HUDEP-2 (cell line): Measurements from ENCODE around the gene KANSL1.
"Not testable (repeated sequence)": the region's sequence is repeated elsewhere in the genome, so short reads cannot be mapped to it uniquely, and the experiment has no call there.

Source experiments
- DNase-seq, 76 experiments: peaks; one replicate each; lab custom pipeline; 2025; ENCODE audit not compliant: unreplicated experiment in 76 of 76; lab: John Stamatoyannopoulos, UW

Gene KANSL1

GRCh38 chr17:46117850-46118696 is 75.2 kb downstream of the KANSL1 start:
- DNase-seq = no peak

GRCh38 chr17:46117117-46117516 is 76.1 kb downstream of the KANSL1 start:
- DNase-seq = no peak

GRCh38 chr17:46115699-46116098 is 77.5 kb downstream of the KANSL1 start:
- DNase-seq = no peak

DNA sequence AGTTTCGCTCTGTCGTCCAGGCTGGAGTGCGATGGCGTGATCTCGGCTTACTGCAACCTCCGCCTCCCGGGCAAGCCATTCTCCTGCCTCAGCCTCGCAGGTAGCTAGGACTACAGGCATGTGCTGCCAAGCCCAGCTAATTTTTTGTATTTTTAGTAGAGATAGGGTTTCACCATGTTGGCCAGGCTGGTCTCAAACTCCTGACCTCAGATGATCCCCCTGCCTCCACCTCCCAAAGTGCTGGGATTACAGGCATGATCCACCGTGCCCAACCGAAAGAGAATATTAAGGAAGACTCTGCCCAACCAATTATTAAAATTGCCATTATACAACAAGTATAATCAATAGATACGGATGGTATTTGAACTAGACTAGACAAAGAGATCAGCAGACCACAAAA is 82.0 kb downstream of the KANSL1 start:
- not testable (repeated sequence) for DNase-seq

DNA sequence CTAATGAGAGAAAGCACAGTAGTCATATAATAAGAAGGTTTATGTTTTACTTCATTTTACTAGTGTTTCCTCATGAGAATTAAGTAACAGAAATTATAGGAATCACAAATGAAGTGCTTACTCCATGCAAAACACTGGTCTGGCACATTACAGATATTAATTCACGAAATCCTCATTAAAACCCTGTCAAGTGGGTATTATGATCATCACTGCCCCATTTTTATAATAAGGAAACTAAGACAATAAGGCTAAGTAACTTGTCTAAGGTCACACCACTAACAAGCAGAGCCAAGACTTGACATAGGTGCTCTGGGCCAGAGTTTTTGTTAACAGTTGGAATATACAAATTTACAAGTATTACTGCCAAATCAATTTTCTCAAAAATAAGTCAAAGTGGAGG is 83.0 kb downstream of the KANSL1 start:
- DNase-seq = no peak

GRCh38 chr17:46109603-46110189 is 83.5 kb downstream of the KANSL1 start:
- DNase-seq = peak in 1 of 76 experiments; percentile 8

DNA sequence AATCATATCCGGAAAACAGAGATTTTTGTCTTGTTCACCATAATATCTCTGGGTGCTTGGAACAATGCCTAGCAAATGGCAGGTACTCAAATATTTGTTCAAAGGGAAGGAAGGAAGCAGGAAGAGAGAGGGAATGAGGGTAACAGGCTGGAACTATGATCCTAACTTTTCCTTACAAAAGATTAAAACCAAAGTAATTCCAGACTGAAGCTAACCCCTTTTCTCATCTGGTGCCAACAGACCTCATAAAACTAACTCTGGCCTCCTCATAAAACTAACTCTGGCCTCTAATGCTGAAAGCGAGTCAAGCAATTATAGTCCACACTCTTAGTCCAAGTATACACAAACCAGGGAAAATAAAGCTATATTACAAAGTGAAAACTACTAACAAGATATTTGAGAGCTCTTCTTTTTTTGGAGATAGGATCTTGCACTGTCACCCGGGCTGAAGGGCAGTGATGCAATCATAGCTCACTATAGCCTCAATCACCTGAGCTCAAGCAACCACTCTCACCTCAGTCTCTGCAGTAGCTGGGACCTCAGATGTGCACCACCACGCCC is 84.6 kb downstream of the KANSL1 start:
- DNase-seq = no peak

DNA sequence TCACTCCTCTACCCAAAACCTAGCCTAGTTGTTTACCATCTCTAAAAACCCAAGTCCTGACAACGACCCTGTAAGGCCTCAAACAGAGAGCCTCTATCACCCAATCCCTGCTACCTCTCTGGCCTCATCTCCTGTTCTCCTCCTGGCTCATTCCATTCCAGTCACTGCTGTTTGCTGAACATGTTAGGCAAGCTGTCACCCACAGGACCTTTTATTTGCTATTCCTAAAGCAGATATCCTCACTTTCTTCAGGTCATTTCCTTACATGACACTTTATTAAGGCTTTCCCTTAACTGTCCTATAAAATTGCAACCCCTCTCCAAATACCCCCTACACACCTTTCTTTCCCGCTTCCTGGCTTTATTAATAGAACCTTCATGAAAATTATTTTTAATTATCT is 85.1 kb downstream of the KANSL1 start:
- no peak for DNase-seq

GRCh38 chr17:46106966-46107644 is 86.1 kb downstream of the KANSL1 start:
- DNase-seq = no peak

DNA sequence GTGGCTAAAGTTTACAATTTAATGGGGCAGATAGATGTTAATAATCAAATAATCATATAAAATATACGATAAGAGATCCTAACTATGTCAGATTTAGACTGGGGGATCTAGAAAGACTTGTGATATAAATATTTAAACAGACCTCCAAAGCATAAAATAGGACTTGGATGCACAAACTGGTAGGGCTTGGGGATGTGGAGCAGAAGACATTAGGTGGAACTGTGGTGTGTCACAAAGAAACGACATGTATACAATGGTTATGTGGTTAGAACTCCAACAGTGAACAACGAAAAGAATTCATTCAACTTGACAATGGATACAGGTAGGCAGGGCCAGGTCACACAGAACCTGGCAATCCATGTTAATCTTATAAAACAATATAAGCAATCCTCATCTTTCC is 90.4 kb downstream of the KANSL1 start:
- not testable (repeated sequence) for DNase-seq

GRCh38 chr17:46101785-46102617 is 91.2 kb downstream of the KANSL1 start:
- DNase-seq = peak in 16 of 76 experiments; percentile 4 to 50 (median 26)

DNA sequence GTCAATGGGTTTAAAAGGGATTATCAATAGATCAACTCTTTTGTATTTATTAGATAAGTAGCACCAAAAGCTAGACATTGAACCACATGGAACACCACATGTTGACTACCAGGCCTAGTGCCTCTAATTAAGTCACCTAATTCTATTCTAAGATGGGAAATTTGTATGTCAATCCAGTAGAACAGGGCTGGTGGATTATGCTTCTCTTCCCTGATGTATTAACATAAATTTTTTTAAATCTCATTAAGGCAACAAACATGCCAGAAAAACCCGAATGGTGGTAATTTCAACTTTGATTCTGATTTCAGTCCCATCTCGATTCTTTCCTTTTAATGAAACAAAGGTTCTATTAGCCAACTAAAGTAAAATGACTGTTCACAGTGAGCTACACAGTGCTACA is 92.6 kb downstream of the KANSL1 start:
- DNase-seq = no peak

GRCh38 chr17:46099865-46100264 is 93.4 kb downstream of the KANSL1 start:
- no peak for DNase-seq

DNA sequence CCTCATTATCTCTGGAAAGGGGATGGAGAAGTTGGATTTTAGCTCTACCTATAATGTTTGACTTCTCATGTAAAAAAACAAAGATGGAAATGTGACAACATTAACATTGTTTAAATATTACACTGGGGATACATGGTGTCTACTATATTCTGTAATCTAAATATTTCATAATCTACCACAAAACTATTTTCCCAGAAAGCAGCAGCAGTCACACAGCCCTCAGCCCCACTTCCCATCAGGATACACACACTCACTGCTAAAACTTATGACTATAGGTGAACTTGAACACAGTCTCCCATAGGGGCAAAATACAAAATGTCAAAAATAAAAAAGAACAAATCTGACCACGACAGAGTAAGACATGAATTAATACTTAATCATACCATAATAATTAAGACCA is 95.7 kb downstream of the KANSL1 start:
- no peak for DNase-seq

DNA sequence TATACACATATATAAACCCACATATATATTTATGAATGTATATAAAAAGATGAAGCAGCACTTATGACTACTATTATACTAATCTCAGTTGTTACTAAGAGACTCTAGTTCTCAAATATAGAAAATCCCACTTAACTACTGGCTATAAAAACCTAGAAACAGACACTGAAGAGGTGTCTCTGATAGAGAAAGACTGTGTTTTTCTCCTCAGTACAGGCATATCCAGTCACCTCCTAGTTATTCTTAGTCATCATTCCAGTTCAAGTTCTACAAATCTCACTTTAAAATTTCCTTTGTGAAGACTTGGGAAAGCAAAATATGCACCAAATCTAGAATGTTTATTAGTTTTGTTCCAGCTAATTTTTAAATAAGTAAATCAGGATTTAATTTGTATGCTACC is 100.2 kb downstream of the KANSL1 start:
- DNase-seq = no peak

DNA sequence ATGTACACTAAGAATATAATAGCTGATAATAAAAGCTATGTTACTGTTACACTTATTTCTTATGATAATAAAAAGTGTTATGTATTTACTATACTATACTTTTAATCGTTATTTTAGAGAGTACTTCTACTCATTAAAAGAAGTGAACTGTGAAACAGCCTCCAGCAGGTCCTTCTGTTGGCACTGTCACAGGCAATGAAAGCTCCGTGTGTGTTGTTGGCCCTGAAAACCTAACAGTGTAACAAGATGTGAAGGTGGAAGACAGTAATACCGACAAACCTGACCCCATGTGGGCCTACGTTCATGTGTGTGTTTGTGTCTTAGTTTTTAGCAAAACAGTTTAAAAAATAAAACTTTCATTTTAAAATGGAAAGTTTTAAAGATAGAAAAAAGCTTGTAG is 102.4 kb downstream of the KANSL1 start:
- DNase-seq = no peak

- no peak for DNase-seq
Observed at GRCh38 chr17:46089389-46089965, 103.8 kb downstream of the KANSL1 start.

DNA sequence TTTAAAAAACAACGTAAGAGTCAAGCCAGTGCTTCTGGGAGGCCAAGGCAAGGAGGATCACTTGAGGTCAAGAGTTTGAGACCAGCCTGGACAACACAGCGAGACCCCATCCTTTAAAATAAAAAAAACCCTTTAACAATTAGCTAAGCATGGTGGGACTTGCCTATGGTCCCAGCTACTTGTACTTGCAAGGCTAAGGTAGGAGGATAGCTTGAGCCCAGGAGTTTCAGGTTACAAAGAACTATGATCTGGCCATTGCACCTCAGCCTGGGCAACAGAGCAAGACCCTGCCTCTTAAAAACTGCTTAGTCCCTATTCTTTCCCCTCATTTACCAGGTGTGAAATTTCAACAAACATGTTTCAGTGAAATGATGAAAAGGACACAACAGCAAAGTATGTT is 104.6 kb downstream of the KANSL1 start:
- DNase-seq = no peak

GRCh38 chr17:46087871-46088270 is 105.4 kb downstream of the KANSL1 start:
- DNase-seq = not testable (repeated sequence)

DNA sequence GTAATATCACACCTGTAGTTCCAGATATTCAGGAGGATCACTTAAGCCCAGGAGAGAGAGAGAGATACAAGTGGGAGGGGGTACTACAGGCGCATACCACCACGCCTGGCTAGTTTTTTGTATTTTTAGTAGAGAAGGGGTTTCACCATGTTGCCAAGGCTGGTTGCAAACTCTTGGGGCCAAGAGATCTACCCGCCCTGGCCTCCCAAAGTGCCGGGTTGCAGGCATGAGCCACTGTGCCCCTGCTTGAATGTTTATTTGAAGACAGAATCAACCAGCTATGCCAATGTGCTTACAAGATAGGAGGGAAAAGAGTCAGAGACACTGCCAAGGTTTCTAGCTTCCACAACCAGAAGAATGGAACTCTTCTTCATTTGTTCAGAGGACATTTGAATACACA is 106.4 kb downstream of the KANSL1 start:
- DNase-seq = no peak
